ENCODE data around the gene CDKAL1. TPM values are rescaled to one million over a fixed set of nuclear protein-coding genes. Genes with fewer than 3 reads are reported as not detected.
A peak's percentile ranks its signal among the peaks of the same experiment; 100 is the strongest.
"Not testable (repeated sequence)": the region's sequence is repeated elsewhere in the genome, so short reads cannot be mapped to it uniquely, and the experiment has no call there.

Gene CDKAL1
- total and polyA plus RNA-seq, 3 experiments from 2014 or later = 26.7 to 30.2 (median 29.6) TPM

DNA sequence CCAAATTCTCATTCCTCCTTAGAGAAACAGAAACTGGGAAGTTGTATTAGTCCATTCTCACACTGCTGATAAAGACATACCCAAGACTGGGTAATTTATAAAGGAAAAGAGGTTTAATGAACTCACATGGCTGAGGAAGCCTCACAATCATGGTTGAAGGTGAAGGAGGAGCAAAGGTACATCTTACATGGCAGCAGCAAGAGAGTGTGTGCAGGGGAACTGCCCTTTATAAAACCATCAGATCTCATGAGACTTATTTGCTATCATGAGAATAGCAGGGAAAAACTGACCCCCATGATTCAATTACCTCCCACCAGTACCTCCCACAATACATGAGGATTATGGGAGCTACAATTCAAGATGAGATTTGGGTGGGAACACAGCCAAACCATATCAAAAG is 720.2 kb downstream of the CDKAL1 start:
- H3K36me3 ChIP-seq (ENCODE audit: insufficient read depth, low read length); H3K9me3 ChIP-seq (ENCODE audit: low read length); H3K4me1 Mint-ChIP-seq; H3K4me1 ChIP-seq (ENCODE audit: insufficient read depth, low read length); DNase-seq; H3K27ac ChIP-seq (ENCODE audit: low read depth, low read length); H3K4me3 Mint-ChIP-seq; H3K27me3 ChIP-seq (ENCODE audit: insufficient read depth, low read length, poor library complexity, severe bottlenecking); CTCF ChIA-PET; H3K4me3 ChIP-seq (ENCODE audit: low read length); H3K36me3 Mint-ChIP-seq; POLR2A ChIA-PET: not testable (repeated sequence)
- Mint-ChIP-seq H3K27me3 (peaks cover 4 to 22% of the 10 kb centered on the region in 2 donors), H3K9me3 (peaks cover 0 to 18% (median 6%) of the 10 kb centered on the region in 5 donors), H3K27ac (peak overlapping the region in 1 of 8 donors; percentile 23)

DNA sequence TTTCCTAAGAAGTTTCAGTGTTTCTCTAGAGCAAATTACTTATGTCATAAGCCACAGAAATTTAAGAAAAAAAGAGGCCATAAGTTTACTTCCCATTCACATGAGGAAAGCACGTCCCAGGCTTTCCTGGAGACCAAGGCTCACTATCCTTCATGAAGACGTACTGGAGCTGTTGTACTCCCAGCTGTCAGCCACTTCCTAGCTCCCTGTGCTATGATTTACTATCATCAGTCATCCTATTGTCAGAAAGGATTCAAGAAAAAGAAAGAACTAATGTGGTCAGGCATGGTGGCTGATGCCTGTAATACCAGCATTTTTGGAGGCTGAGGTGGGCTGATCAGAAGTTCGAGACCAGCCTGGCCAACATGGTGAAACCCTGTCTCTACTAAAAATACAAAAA is 721.9 kb downstream of the CDKAL1 start:
- Mint-ChIP-seq H3K9me3 (peaks cover 0 to 17% (median 6%) of the 10 kb centered on the region in 5 donors), H3K27me3 (peaks cover 4 to 20% of the 10 kb centered on the region in 2 donors), H3K27ac (no peak overlapping the region), H3K4me3 (no peak overlapping the region), H3K4me1 (no peaks in the 10 kb centered on the region), H3K36me3 (no peaks in the 10 kb centered on the region)
- Histone ChIP-seq H3K27ac (ENCODE audit: low read depth, low read length) (no peak overlapping the region), H3K9me3 (ENCODE audit: low read length) (no peaks in the 10 kb centered on the region), H3K27me3 (ENCODE audit: insufficient read depth, low read length, poor library complexity, severe bottlenecking) (no peaks in the 10 kb centered on the region), H3K4me1 (ENCODE audit: insufficient read depth, low read length) (no peaks in the 10 kb centered on the region), H3K4me3 (ENCODE audit: low read length) (no peak overlapping the region), H3K36me3 (ENCODE audit: insufficient read depth, low read length) (no peaks in the 10 kb centered on the region)
- no peak for DNase-seq
- POLR2A ChIA-PET = no interaction called here
- CTCF ChIA-PET = no interaction called here

DNA sequence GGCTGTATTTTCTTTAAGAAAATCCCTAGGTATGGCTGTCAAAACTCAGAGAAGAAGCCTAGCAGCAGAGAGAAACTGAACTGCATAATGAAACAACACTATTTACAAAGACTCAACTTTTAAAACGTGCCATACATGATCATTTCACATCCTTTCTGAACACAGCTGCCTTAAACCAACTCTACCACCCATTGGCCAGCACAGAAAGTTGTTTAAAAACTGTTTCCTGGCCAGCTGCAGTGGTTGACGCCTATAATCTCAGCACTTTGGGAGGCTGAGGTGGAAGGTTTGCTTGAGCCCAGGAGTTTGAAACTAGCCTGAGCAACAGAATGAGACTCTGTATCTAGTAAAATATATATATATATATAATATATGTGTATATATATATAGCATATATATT is 722.9 kb downstream of the CDKAL1 start:
- H3K4me1 Mint-ChIP-seq = no peaks in the 10 kb centered on the region
- H3K27ac Mint-ChIP-seq = no peak overlapping the region
- no peak overlapping the region for H3K4me3 Mint-ChIP-seq
- CTCF ChIA-PET = no interaction called here
- DNase-seq = no peak
- no peaks in the 10 kb centered on the region for H3K27me3 ChIP-seq (ENCODE audit: insufficient read depth, low read length, poor library complexity, severe bottlenecking)
- H3K4me1 ChIP-seq (ENCODE audit: insufficient read depth, low read length) = no peaks in the 10 kb centered on the region
- H3K27me3 Mint-ChIP-seq = peaks cover 2 to 13% of the 10 kb centered on the region in 2 donors
- no peak overlapping the region for H3K4me3 ChIP-seq (ENCODE audit: low read length)
- H3K9me3 ChIP-seq (ENCODE audit: low read length) = no peaks in the 10 kb centered on the region
- no peak overlapping the region for H3K27ac ChIP-seq (ENCODE audit: low read depth, low read length)
- POLR2A ChIA-PET = no interaction called here
- no peaks in the 10 kb centered on the region for H3K36me3 Mint-ChIP-seq
- H3K36me3 ChIP-seq (ENCODE audit: insufficient read depth, low read length) = no peaks in the 10 kb centered on the region
- H3K9me3 Mint-ChIP-seq = peaks cover 0 to 13% (median 4%) of the 10 kb centered on the region in 5 donors

- peaks cover 0 to 3% (median 2%) of the 10 kb centered on the region in 5 donors for H3K9me3 Mint-ChIP-seq
- Histone ChIP-seq H3K4me3 (ENCODE audit: low read length) (no peak overlapping the region), H3K27me3 (ENCODE audit: insufficient read depth, low read length, poor library complexity, severe bottlenecking) (no peaks in the 10 kb centered on the region), H3K4me1 (ENCODE audit: insufficient read depth, low read length) (no peaks in the 10 kb centered on the region), H3K27ac (ENCODE audit: low read depth, low read length) (no peak overlapping the region), H3K9me3 (ENCODE audit: low read length) (no peaks in the 10 kb centered on the region), H3K36me3 (ENCODE audit: insufficient read depth, low read length) (no peaks in the 10 kb centered on the region)
- no peak for DNase-seq
- H3K27ac Mint-ChIP-seq = no peak overlapping the region
- no peak overlapping the region for H3K4me3 Mint-ChIP-seq
- H3K4me1 Mint-ChIP-seq = no peaks in the 10 kb centered on the region
- H3K27me3 Mint-ChIP-seq = peaks cover 2 to 8% of the 10 kb centered on the region in 2 donors
- CTCF ChIA-PET = no interaction called here
- POLR2A ChIA-PET = no interaction called here
- no peaks in the 10 kb centered on the region for H3K36me3 Mint-ChIP-seq
These were observed 724.4 kb downstream of the CDKAL1 start for GRCh38 chr6:21258665-21259064.

DNA sequence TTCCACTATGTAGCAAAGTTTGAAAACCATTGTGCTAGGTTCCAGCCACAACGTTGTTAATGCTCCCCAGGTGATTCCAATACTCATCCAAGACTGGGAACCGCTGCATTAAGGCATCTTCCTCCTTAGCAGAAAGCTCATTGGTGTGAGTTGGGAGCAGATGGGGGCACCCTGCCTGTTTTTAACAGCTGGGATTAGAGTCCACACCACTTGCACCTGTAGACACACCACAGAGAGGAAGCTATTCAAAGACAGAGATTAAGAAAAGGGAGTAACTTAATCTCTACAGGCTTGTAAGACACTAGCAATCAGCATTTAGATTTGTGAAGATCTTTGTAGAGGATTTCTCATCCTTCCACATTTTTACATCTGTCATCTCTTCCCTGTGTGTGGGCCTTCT is 725.4 kb downstream of the CDKAL1 start:
- Histone ChIP-seq H3K27ac (ENCODE audit: low read depth, low read length) (no peak overlapping the region), H3K4me3 (ENCODE audit: low read length) (no peak overlapping the region), H3K36me3 (ENCODE audit: insufficient read depth, low read length) (no peaks in the 10 kb centered on the region), H3K9me3 (ENCODE audit: low read length) (no peaks in the 10 kb centered on the region), H3K27me3 (ENCODE audit: insufficient read depth, low read length, poor library complexity, severe bottlenecking) (no peaks in the 10 kb centered on the region), H3K4me1 (ENCODE audit: insufficient read depth, low read length) (no peaks in the 10 kb centered on the region)
- POLR2A ChIA-PET = no interaction called here
- peaks cover 0 to 3% (median 0%) of the 10 kb centered on the region in 5 donors for H3K9me3 Mint-ChIP-seq
- CTCF ChIA-PET = no interaction called here
- H3K4me1 Mint-ChIP-seq = peaks cover 0 to 4% (median 0%) of the 10 kb centered on the region in 3 donors
- DNase-seq = no peak
- no peak overlapping the region for H3K27ac Mint-ChIP-seq
- no peaks in the 10 kb centered on the region for H3K36me3 Mint-ChIP-seq
- H3K27me3 Mint-ChIP-seq = peaks cover 4 to 8% of the 10 kb centered on the region in 2 donors
- no peak overlapping the region for H3K4me3 Mint-ChIP-seq

DNA sequence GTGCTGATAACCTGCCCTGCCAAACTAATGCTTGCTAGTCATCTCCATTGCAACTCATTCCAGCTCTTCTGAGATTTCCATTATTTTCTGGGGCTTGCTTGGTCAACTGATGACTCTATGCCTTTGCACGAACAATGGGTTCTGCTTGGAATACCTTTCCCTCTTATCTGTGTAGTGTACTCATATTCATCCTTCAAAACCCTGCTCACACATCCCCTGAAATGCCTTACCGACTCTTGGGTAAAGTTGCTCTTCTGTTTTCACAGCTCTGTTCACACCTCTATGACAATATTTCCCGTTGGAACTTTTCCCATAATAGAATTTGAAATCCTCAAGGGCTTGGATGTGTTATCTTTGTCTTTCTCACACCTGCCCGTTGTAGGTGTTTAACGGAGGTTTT is 728.2 kb downstream of the CDKAL1 start:
- no peaks in the 10 kb centered on the region for H3K27me3 ChIP-seq (ENCODE audit: insufficient read depth, low read length, poor library complexity, severe bottlenecking)
- no peaks in the 10 kb centered on the region for H3K4me1 ChIP-seq (ENCODE audit: insufficient read depth, low read length)
- H3K36me3 Mint-ChIP-seq = no peaks in the 10 kb centered on the region
- no peak for DNase-seq
- peaks cover 0 to 4% (median 0%) of the 10 kb centered on the region in 3 donors for H3K4me1 Mint-ChIP-seq
- no peak overlapping the region for H3K27ac Mint-ChIP-seq
- no peaks in the 10 kb centered on the region for H3K9me3 Mint-ChIP-seq
- no peaks in the 10 kb centered on the region for H3K36me3 ChIP-seq (ENCODE audit: insufficient read depth, low read length)
- H3K4me3 Mint-ChIP-seq = no peak overlapping the region
- peaks cover 2 to 3% of the 10 kb centered on the region in 2 donors for H3K27me3 Mint-ChIP-seq
- ChIA-PET CTCF (no interaction called here), POLR2A (no interaction called here)
- H3K4me3 ChIP-seq (ENCODE audit: low read length) = no peak overlapping the region
- H3K27ac ChIP-seq (ENCODE audit: low read depth, low read length) = no peak overlapping the region
- H3K9me3 ChIP-seq (ENCODE audit: low read length) = no peaks in the 10 kb centered on the region

DNA sequence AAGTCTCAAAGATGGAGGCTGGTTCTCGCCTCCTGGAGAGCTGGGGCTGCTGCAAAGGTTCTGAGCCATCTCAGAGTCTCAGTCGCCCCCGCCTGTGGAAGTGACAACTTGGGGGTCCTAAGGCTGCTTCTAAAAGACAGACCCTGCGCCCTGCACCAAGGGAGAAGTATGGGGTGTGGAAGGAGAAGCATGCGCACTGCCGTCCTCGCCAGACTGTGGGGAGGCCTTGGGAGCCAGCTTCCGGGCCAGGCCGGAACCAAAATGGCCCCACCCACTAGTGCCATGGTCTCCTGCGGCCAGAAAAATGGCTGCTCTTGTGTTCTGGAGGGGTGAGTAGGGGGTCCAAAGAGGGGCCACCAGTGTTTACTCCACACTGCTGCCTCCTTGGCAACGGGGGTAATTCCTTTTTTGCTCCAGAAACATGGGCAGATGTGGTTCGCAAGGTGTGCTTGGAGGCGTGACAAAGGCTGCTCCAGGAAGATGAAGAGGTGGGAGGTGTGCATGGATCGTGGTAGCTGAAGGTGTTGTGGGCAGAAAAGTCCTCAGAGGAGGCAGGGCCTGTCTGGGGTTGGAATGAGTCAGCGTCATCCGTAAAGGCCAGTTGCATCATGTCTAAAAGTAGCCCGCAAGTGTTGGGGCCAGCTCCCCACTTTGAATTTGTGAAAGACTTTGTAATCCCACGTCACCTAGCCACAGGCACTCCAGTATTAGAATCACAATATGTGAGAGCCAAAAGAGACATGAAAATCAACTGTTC is 729.5 kb downstream of the CDKAL1 start:
- no peaks in the 10 kb centered on the region for H3K4me1 ChIP-seq (ENCODE audit: insufficient read depth, low read length)
- Mint-ChIP-seq H3K27ac (no peak overlapping the region), H3K27me3 (peaks cover 2 to 3% of the 10 kb centered on the region in 2 donors), H3K4me1 (peaks cover 0 to 4% (median 0%) of the 10 kb centered on the region in 3 donors), H3K9me3 (no peaks in the 10 kb centered on the region), H3K4me3 (peak overlapping the region in 1 of 7 donors; percentile 38), H3K36me3 (no peaks in the 10 kb centered on the region)
- DNase-seq = no peak
- H3K27ac ChIP-seq (ENCODE audit: low read depth, low read length) = no peak overlapping the region
- ChIA-PET CTCF (no interaction called here), POLR2A (no interaction called here)
- H3K4me3 ChIP-seq (ENCODE audit: low read length) = no peak overlapping the region
- no peaks in the 10 kb centered on the region for H3K9me3 ChIP-seq (ENCODE audit: low read length)
- H3K27me3 ChIP-seq (ENCODE audit: insufficient read depth, low read length, poor library complexity, severe bottlenecking) = no peaks in the 10 kb centered on the region
- no peaks in the 10 kb centered on the region for H3K36me3 ChIP-seq (ENCODE audit: insufficient read depth, low read length)

DNA sequence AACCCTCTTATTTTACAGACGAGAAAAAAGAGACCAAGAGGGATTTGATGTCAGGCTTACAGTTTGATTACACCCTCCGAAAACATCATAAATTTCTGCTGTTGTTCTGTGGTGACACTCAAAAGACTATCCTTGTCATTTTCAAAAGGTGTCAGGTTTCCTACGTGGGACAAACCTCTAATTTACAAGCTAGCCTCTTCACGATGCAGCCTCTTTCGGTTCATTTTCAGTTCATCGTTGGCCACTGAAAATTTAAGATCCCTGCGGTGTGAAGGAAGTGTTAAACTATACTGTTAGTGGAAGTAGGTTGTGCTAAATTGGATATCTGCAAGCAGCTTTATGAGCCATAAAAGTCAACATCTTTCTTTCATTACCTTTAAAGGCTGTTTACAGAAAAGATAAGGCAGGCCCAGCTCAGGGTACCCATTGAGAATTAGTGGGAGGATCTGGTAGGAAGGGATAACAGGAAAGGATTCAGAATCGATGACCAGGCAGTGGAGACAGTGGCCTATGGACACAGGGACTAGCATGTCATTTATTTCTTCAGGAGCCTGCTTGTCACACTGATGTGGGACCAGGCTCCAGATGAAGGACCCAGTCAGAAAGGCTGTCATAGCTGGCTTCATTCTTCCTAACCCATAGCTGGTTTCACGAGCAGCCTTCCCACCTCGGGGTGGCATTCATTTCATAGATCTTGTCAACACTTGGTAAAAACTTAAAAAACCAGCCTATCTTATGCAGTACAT is 730.2 kb downstream of the CDKAL1 start:
- no peak overlapping the region for H3K27ac Mint-ChIP-seq
- CTCF ChIA-PET = no interaction called here
- POLR2A ChIA-PET = no interaction called here
- peaks cover 2 to 3% of the 10 kb centered on the region in 2 donors for H3K27me3 Mint-ChIP-seq
- DNase-seq = no peak
- peaks cover 0 to 4% (median 0%) of the 10 kb centered on the region in 3 donors for H3K4me1 Mint-ChIP-seq
- Histone ChIP-seq H3K36me3 (ENCODE audit: insufficient read depth, low read length) (no peaks in the 10 kb centered on the region), H3K9me3 (ENCODE audit: low read length) (no peaks in the 10 kb centered on the region), H3K27ac (ENCODE audit: low read depth, low read length) (no peak overlapping the region), H3K4me1 (ENCODE audit: insufficient read depth, low read length) (no peaks in the 10 kb centered on the region), H3K4me3 (ENCODE audit: low read length) (no peak overlapping the region), H3K27me3 (ENCODE audit: insufficient read depth, low read length, poor library complexity, severe bottlenecking) (no peaks in the 10 kb centered on the region)
- H3K9me3 Mint-ChIP-seq = no peaks in the 10 kb centered on the region
- H3K36me3 Mint-ChIP-seq = no peaks in the 10 kb centered on the region
- H3K4me3 Mint-ChIP-seq = peak overlapping the region in 2 of 7 donors; percentile 2 to 49

Measured in CD8-positive, alpha-beta memory T cell (primary cell).